ENCODE results near the gene SLC4A2.

DNA sequence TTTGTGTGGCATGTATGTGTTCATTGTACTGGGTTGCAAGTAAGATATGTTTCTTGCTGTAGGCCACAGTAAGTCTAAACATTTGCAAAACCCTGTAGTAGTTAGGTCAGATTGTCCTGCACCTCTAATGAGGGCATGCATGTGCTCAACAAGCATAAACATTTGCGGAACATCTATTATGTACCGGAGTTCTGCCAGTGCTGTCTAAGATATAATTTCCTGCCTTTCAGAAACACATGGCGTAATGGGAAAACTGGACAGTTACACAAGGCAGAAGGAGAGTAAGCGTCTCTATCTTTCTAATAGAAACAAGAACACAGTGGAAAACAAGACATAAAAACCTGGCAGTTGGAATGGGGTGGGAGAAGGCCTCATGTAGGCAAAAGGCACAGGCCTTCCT is 28.4 kb upstream of the SLC4A2 start:
- TF ChIP-seq, protein P1, sequence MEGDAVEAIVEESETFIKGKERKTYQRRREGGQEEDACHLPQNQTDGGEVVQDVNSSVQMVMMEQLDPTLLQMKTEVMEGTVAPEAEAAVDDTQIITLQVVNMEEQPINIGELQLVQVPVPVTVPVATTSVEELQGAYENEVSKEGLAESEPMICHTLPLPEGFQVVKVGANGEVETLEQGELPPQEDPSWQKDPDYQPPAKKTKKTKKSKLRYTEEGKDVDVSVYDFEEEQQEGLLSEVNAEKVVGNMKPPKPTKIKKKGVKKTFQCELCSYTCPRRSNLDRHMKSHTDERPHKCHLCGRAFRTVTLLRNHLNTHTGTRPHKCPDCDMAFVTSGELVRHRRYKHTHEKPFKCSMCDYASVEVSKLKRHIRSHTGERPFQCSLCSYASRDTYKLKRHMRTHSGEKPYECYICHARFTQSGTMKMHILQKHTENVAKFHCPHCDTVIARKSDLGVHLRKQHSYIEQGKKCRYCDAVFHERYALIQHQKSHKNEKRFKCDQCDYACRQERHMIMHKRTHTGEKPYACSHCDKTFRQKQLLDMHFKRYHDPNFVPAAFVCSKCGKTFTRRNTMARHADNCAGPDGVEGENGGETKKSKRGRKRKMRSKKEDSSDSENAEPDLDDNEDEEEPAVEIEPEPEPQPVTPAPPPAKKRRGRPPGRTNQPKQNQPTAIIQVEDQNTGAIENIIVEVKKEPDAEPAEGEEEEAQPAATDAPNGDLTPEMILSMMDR (IDR thresholded peaks at IDR 0.05; ENCODE audit: low read depth, low read length) = no peak
- TF ChIP-seq EZH2phosphoT487 (IDR thresholded peaks at IDR 0.05; ENCODE audit: low read depth) = no peak

All from OCI-LY3 (cell line).